Liver (tissue), 9 donors: ENCODE measurements around the gene SYNPR. TPM values are rescaled to one million over a fixed set of nuclear protein-coding genes. Genes with fewer than 3 reads are reported as not detected.

ENCODE experiments used
- DNase-seq: peaks from one replicate; pipeline ENCODE4 v3.0.0-alpha.2; 2017; ENCODE audit warnings: low spot score
- H3K27ac ChIP-seq, 2 donors: one replicate each; pipeline ENCODE4 v1.7.0; 2013; ENCODE audit warnings: inconsistent platforms in 2 of 2, low read length in 2 of 2, control low read depth in 1 of 2, low read depth in 1 of 2, mild to moderate bottlenecking in 1 of 2
- H3K27me3 ChIP-seq, 4 donors: one replicate each; pipeline versions ENCODE4 v1.6.1 to v1.7.0; 2013; ENCODE audit warnings: low read length in 3 of 4, inconsistent platforms in 1 of 4, mild to moderate bottlenecking in 1 of 4, moderate library complexity in 1 of 4; ENCODE audit not compliant: control insufficient read depth in 4 of 4, insufficient read depth in 4 of 4
- H3K36me3 ChIP-seq, 4 donors: one replicate each; pipeline versions ENCODE4 v1.6.1 to v1.7.0; 2013; ENCODE audit warnings: low read length in 3 of 4, mild to moderate bottlenecking in 3 of 4, low read depth in 1 of 4, moderate library complexity in 1 of 4; ENCODE audit not compliant: control insufficient read depth in 4 of 4, insufficient read depth in 3 of 4
- H3K4me1 ChIP-seq, 4 donors: one replicate each; pipeline versions ENCODE4 v1.6.1 to v1.7.0; 2013; ENCODE audit warnings: low read length in 3 of 4, mild to moderate bottlenecking in 3 of 4, moderate library complexity in 1 of 4; ENCODE audit not compliant: control insufficient read depth in 4 of 4, insufficient read depth in 4 of 4
- H3K4me3 ChIP-seq, 3 donors: one replicate each; pipeline versions ENCODE4 v1.6.1 to v1.7.0; 2013; ENCODE audit warnings: low read length in 3 of 3, control low read depth in 1 of 3, low read depth in 1 of 3, mild to moderate bottlenecking in 1 of 3
- H3K9ac ChIP-seq, 2 donors: one replicate each; pipeline ENCODE4 v1.7.0; 2013; ENCODE audit warnings: low read length in 2 of 2, mild to moderate bottlenecking in 2 of 2, moderate library complexity in 2 of 2, control low read depth in 1 of 2, low read depth in 1 of 2
- H3K9me3 ChIP-seq, 4 donors: one replicate each; pipeline versions ENCODE4 v1.6.1 to v1.7.0; 2013; ENCODE audit warnings: low read length in 3 of 4; ENCODE audit not compliant: control insufficient read depth in 4 of 4
- EGR1 ChIP-seq, 2 donors: IDR thresholded peaks; 2 replicates each; pipeline ENCODE4 v1.6.1; 2016 to 2018; ENCODE audit warnings: antibody characterized with exemption in 2 of 2, low read depth in 2 of 2
- GABPA ChIP-seq, 2 donors: IDR thresholded peaks in 1 of 2; conservative IDR thresholded peaks in 1 of 2; 2 replicates each; pipeline ENCODE4 v1.6.1; 2016; ENCODE audit warnings: antibody characterized with exemption in 2 of 2, mild to moderate bottlenecking in 1 of 2, moderate library complexity in 1 of 2
- HNF4A ChIP-seq, 2 donors: conservative IDR thresholded peaks; 2 replicates each; pipeline ENCODE4 v1.6.1; 2016; ENCODE audit warnings: antibody characterized with exemption in 2 of 2, mild to moderate bottlenecking in 2 of 2
- RAD21 ChIP-seq, 2 donors: IDR thresholded peaks; 2 replicates each; pipeline ENCODE4 v1.6.1; 2016; ENCODE audit warnings: antibody characterized with exemption in 2 of 2, mild to moderate bottlenecking in 2 of 2
- REST ChIP-seq: IDR thresholded peaks from 2 replicates; pipeline ENCODE4 v1.6.1; 2016; ENCODE audit warnings: antibody characterized with exemption, mild to moderate bottlenecking
- RXRA ChIP-seq, 2 donors: IDR thresholded peaks; 2 replicates each; pipeline ENCODE4 v1.6.1; 2017 to 2018; ENCODE audit warnings: antibody characterized with exemption in 2 of 2, mild to moderate bottlenecking in 1 of 2
- WGBS: extraction: QIAGEN DNeasy Blood & Tissue Kit; methylation state at CpG from one replicate; pipeline ENCODE4 v1.1.7; 2013; 5-methylcytosine and 5-hydroxymethylcytosine counted together
- polyA plus RNA-seq, 2 donors: library from polyadenylated mRNA; stranded (reverse) in 1 of 2; unstranded in 1 of 2; fragments of 200-250 nt in 1 of 2; fragments of >200 nt in 1 of 2; fragmentation: Nextera tagmentation in 1 of 2; extraction: Ambion mirVana in 1 of 2; gene quantifications; one replicate each; pipeline versions ENCODE4 v1.2.1 to v1.2.3, GENCODE V29; 2013 to 2015
- total RNA-seq, 2 donors: library from RNA; depleted of rRNA; stranded (reverse); fragments of >200 nt; gene quantifications; one replicate each; pipeline ENCODE4 v1.2.3, GENCODE V29; 2014
- TF ChIP-seq, protein P1 (sequence below): IDR thresholded peaks from 2 replicates; pipeline ENCODE4 v1.6.1; 2016; ENCODE audit warnings: antibody characterized with exemption
- TF ChIP-seq, protein P2 (sequence below): IDR thresholded peaks from 2 replicates; pipeline ENCODE4 v1.6.1; 2016; ENCODE audit warnings: antibody characterized with exemption
- donor health status: healthy.
- donor health status: healthy.
- donor health status: healthy.
- donor health status: healthy.
- donor health status: healthy.

Gene SYNPR
- total and polyA plus RNA-seq, 4 donors, result not detected

DNA sequence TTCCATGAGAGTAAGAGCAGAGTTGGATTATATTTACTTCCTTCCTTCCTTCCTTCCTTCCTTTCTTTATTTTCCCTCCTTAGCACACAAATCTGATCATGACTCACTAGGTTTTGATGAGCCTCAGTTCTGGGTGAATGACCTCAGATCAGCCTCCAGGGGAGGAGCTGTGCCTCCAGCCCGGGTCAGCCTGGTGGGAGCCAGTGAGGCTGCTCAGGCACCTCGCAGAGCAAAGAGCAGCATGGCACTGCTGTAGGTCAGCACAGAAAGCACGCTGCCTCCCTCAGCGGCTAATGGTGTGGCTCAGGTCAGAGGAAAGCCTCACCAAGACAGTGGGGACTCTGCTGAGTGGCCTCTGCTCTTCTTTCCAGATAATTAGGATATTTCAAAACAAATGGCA is 108.5 kb downstream of the SYNPR start:
- Histone ChIP-seq H3K9me3 (no peaks in the 10 kb centered on the region), H3K9ac (no peak overlapping the region), H3K27me3 (peaks cover 0 to 4% (median 2%) of the 10 kb centered on the region in 4 donors), H3K4me1 (no peaks in the 10 kb centered on the region), H3K36me3 (no peaks in the 10 kb centered on the region), H3K27ac (no peak overlapping the region), H3K4me3 (no peak overlapping the region)
- no peak for DNase-seq
- 46% methylated on average over 4 of the region's 4 CpGs for WGBS
- TF ChIP-seq, protein P1, sequence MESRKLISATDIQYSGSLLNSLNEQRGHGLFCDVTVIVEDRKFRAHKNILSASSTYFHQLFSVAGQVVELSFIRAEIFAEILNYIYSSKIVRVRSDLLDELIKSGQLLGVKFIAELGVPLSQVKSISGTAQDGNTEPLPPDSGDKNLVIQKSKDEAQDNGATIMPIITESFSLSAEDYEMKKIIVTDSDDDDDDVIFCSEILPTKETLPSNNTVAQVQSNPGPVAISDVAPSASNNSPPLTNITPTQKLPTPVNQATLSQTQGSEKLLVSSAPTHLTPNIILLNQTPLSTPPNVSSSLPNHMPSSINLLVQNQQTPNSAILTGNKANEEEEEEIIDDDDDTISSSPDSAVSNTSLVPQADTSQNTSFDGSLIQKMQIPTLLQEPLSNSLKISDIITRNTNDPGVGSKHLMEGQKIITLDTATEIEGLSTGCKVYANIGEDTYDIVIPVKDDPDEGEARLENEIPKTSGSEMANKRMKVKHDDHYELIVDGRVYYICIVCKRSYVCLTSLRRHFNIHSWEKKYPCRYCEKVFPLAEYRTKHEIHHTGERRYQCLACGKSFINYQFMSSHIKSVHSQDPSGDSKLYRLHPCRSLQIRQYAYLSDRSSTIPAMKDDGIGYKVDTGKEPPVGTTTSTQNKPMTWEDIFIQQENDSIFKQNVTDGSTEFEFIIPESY, result no peak

GRCh38 chr3:63387568-63387967 is 109.5 kb downstream of the SYNPR start:
- H3K4me3 ChIP-seq, result no peak overlapping the region
- H3K4me1 ChIP-seq, result no peaks in the 10 kb centered on the region
- no peak for DNase-seq
- TF ChIP-seq, protein P1, result no peak
- no peaks in the 10 kb centered on the region for H3K9me3 ChIP-seq
- H3K27ac ChIP-seq, result no peak overlapping the region
- 74% methylated on average over 3 of the region's 3 CpGs for WGBS
- H3K36me3 ChIP-seq, result no peaks in the 10 kb centered on the region
- H3K27me3 ChIP-seq, result peaks cover 0 to 4% (median 2%) of the 10 kb centered on the region in 4 donors
- H3K9ac ChIP-seq, result no peak overlapping the region

GRCh38 chr3:63390710-63391230 is 112.7 kb downstream of the SYNPR start:
- no peaks in the 10 kb centered on the region for H3K9me3 ChIP-seq
- TF ChIP-seq, protein P2, sequence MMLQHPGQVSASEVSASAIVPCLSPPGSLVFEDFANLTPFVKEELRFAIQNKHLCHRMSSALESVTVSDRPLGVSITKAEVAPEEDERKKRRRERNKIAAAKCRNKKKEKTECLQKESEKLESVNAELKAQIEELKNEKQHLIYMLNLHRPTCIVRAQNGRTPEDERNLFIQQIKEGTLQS, result no peak
- TF ChIP-seq EGR1 (IDR thresholded peaks at IDR 0.05; ENCODE audit: low read depth in 2 of 2) (no peak), HNF4A (conservative IDR thresholded peaks at IDR 0.05) (no peak), GABPA (IDR thresholded peaks at IDR 0.05 in 1 of 2, conservative IDR thresholded peaks at IDR 0.05 in 1 of 2) (no peak), RXRA (IDR thresholded peaks at IDR 0.05) (no peak), REST (no peak), RAD21 (IDR thresholded peaks at IDR 0.05) (no peak)

More at GRCh38 chr3:63390710-63391230, 112.7 kb downstream of the SYNPR start:
- Histone ChIP-seq H3K27ac (no peak overlapping the region), H3K27me3 (peaks cover 0 to 4% (median 0%) of the 10 kb centered on the region in 4 donors), H3K9ac (no peak overlapping the region), H3K36me3 (no peaks in the 10 kb centered on the region), H3K4me3 (no peak overlapping the region), H3K4me1 (no peaks in the 10 kb centered on the region)
- WGBS, result 76% methylated on average over 5 of the region's 5 CpGs
- DNase-seq, result no peak
